SK-N-SH (cell line): ENCODE results near the gene CD74. TPM values are rescaled to one million over a fixed set of nuclear protein-coding genes. Genes with fewer than 3 reads are reported as not detected.

ENCODE experiments used
- CTCF ChIA-PET: fragments of 300-600, 350-600 bp; formaldehyde crosslinking; extraction: SDS; loops from one replicate; lab custom pipeline; 2021; lab: Yijun Ruan, JAX
- POLR2A ChIA-PET: fragments of 350-600 bp; sonication (Branson Sonifier 250); formaldehyde crosslinking; extraction: SDS; loops from one replicate; lab custom pipeline; 2020; ENCODE audit warnings: antibody characterized with exemption, inconsistent platforms; lab: Yijun Ruan, JAX
- DNase-seq: peaks from one replicate; pipeline ENCODE4 v3.0.0; 2012
- H2AFZ ChIP-seq: fragments of 200-600 bp; sonication (generic); 2 replicates; pipeline ENCODE4 v1.8.1; 2016; ENCODE audit warnings: antibody characterized with exemption, mild to moderate bottlenecking, low read depth
- H3F3A ChIP-seq: fragments of 200-600 bp; sonication (generic); replicated peaks from 2 replicates; pipeline ENCODE3; 2016; ENCODE audit warnings: antibody characterized with exemption, mild to moderate bottlenecking; ENCODE audit not compliant: insufficient read depth
- H3K27ac ChIP-seq, 2 experiments: fragments of 200-500 bp in 1 of 2; fragments of 200-600 bp in 1 of 2; sonication (Bioruptor generic) in 1 of 2; sonication (generic), shearing (Covaris generic) in 1 of 2; 2 replicates each; pipeline versions ENCODE4 v1.5.1 to v1.6.1; 2014 to 2016; ENCODE audit warnings: low read depth in 2 of 2, inconsistent platforms in 1 of 2, low read length in 1 of 2, mild to moderate bottlenecking in 1 of 2, mixed read lengths in 1 of 2
- H3K27me3 ChIP-seq: fragments of 200-600 bp; sonication (generic), shearing (Covaris generic); 2 replicates; pipeline ENCODE4 v1.6.1; 2016; ENCODE audit warnings: mixed run types; ENCODE audit not compliant: insufficient read depth
- H3K36me3 ChIP-seq, 2 experiments: fragments of 200-500 bp in 1 of 2; fragments of 200-600 bp in 1 of 2; sonication (Bioruptor generic) in 1 of 2; sonication (generic) in 1 of 2; replicated peaks in 1 of 2; 2 replicates each; pipeline versions ENCODE3 to v1.5.1; 2014 to 2016; ENCODE audit warnings: low read length in 1 of 2, mild to moderate bottlenecking in 1 of 2; ENCODE audit not compliant: insufficient read depth in 2 of 2, control insufficient read depth in 1 of 2
- H3K4me1 ChIP-seq, 2 experiments: fragments of 200-500 bp in 1 of 2; fragments of 200-600 bp in 1 of 2; sonication (Bioruptor generic) in 1 of 2; sonication (generic), shearing (Covaris generic) in 1 of 2; 2 replicates each; pipeline versions ENCODE4 v1.5.1 to v1.6.1; 2014 to 2016; ENCODE audit warnings: low read depth in 1 of 2, low read length in 1 of 2, mixed run types in 1 of 2; ENCODE audit not compliant: insufficient read depth in 2 of 2, control insufficient read depth in 1 of 2
- H3K4me2 ChIP-seq: fragments of 200-600 bp; sonication (generic), shearing (Covaris generic); 2 replicates; pipeline ENCODE4 v1.6.1; 2017; ENCODE audit warnings: mixed run types
- H3K4me3 ChIP-seq, 2 experiments: fragments of 200-500 bp in 1 of 2; fragments of 200-600 bp in 1 of 2; sonication (Bioruptor generic) in 1 of 2; sonication (generic), shearing (Covaris generic) in 1 of 2; 2 replicates each; pipeline versions ENCODE4 v1.5.1 to v1.8.1; 2014 to 2016; ENCODE audit warnings: low read depth in 2 of 2, inconsistent platforms in 1 of 2, low read length in 1 of 2, mild to moderate bottlenecking in 1 of 2, mixed read lengths in 1 of 2, moderate library complexity in 1 of 2
- H3K79me2 ChIP-seq: fragments of 200-600 bp; sonication (generic); 2 replicates; pipeline ENCODE4 v1.8.1; 2017; ENCODE audit warnings: mild to moderate bottlenecking; ENCODE audit not compliant: insufficient read depth
- H3K9ac ChIP-seq: fragments of 200-600 bp; sonication (generic); 2 replicates; pipeline ENCODE4 v1.6.1; 2017; ENCODE audit warnings: mixed run types
- H3K9me2 ChIP-seq: fragments of 200-600 bp; sonication (generic); 2 replicates; pipeline ENCODE4 v1.6.1; 2017; ENCODE audit warnings: mixed run types
- H3K9me3 ChIP-seq: fragments of 200-600 bp; sonication (generic); 2 replicates; pipeline ENCODE4 v1.6.1; 2017; ENCODE audit warnings: mixed run types, mild to moderate bottlenecking, moderate library complexity
- H4K20me1 ChIP-seq: fragments of 200-600 bp; sonication (generic); 2 replicates; pipeline ENCODE4 v1.6.1; 2017; ENCODE audit warnings: mild to moderate bottlenecking, mixed run types; ENCODE audit not compliant: insufficient read depth
- CTCF ChIP-seq: fragments of 200-600 bp; sonication (generic); IDR thresholded peaks from 2 replicates; pipeline ENCODE4 v1.6.1; 2017; ENCODE audit warnings: antibody characterized with exemption, mild to moderate bottlenecking, moderate library complexity
- FOXM1 ChIP-seq: IDR thresholded peaks from 2 replicates; pipeline ENCODE4 v1.4.0; 2012; ENCODE audit warnings: low read depth, mild to moderate bottlenecking
- GABPA ChIP-seq: IDR thresholded peaks from 2 replicates; pipeline ENCODE4 v1.4.0; 2012; ENCODE audit warnings: low read depth, mild to moderate bottlenecking
- GATA2 ChIP-seq: sonication (generic); formaldehyde crosslinking; IDR thresholded peaks from 2 replicates; pipeline ENCODE4 v1.5.0; 2020; ENCODE audit warnings: mild to moderate bottlenecking, missing genetic modification reagents
- MXI1 ChIP-seq: IDR thresholded peaks from 2 replicates; pipeline ENCODE4 v1.6.1; 2012; ENCODE audit warnings: mild to moderate bottlenecking, low read depth, low read length, improper control_type of control experiment
- NRF1 ChIP-seq: IDR thresholded peaks from 2 replicates; pipeline ENCODE4 v1.6.1; 2012; ENCODE audit warnings: low read depth, mild to moderate bottlenecking, low read length
- POLR2AphosphoS5 ChIP-seq: IDR thresholded peaks from 2 replicates; pipeline ENCODE4 v1.6.1; 2012; ENCODE audit warnings: low read depth, low read length
- SIN3A ChIP-seq: IDR thresholded peaks from 2 replicates; pipeline ENCODE4 v1.6.1; 2012; ENCODE audit warnings: low read depth, mild to moderate bottlenecking, low read length, moderate library complexity, borderline replicate concordance
- TAF1 ChIP-seq: IDR thresholded peaks from 2 replicates; pipeline ENCODE4 v1.6.1; 2012; ENCODE audit warnings: low read depth, mild to moderate bottlenecking, low read length, moderate library complexity, borderline replicate concordance
- TEAD4 ChIP-seq: IDR thresholded peaks from 2 replicates; pipeline ENCODE4 v1.4.0; 2012; ENCODE audit warnings: mild to moderate bottlenecking, borderline replicate concordance; ENCODE audit not compliant: insufficient read depth
- USF1 ChIP-seq: IDR thresholded peaks from 2 replicates; pipeline ENCODE4 v1.4.0; 2012; ENCODE audit warnings: low read depth, borderline replicate concordance
- ZBTB33 ChIP-seq: IDR thresholded peaks from 2 replicates; pipeline ENCODE4 v1.4.0; 2012; ENCODE audit warnings: low read depth, borderline replicate concordance
- WGBS: methylation state at CpG from one replicate; pipeline ENCODE4 v1.1.6; 2017; ENCODE audit warnings: low lambda C conversion rate; 5-methylcytosine and 5-hydroxymethylcytosine counted together
- polyA plus RNA-seq, 3 experiments: library from polyadenylated mRNA; depleted of rRNA; stranded (reverse); fragments of >200 nt; gene quantifications; 2 replicates each; pipeline ENCODE4 v1.2.3, GENCODE V29; 2012
- TF ChIP-seq, protein P1 (sequence below): fragments of 150-350 bp; IDR thresholded peaks from 2 replicates; pipeline ENCODE4 v1.6.1; 2017; ENCODE audit warnings: antibody characterized with exemption, low read length, low read depth, borderline replicate concordance

CD74 gene
- polyA plus RNA-seq, 1 of the 3 experiments (the other 2 are of a cell fraction), result 0.26 TPM

DNA sequence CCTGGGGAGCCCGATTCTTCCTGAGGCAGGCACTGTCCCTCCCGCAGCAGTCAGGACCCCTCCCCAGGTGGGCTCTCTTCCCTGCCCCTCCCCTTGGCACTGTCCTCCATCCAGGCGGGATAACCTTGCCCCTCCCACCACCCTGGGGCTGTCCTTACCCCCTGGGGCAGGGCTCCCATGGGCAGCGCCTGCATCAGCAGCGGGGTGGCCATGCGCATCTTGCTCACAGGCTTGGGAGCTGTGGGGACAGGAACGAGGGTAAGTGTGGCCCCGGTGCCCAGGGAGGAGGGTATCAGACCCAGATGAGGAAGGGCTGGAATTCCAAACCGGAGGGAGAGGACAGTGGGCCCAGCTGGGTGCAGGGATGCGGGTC, 6.0 kb downstream of the CD74 start:
- Histone ChIP-seq H3K4me1 (peaks cover 4 to 8% of the 10 kb centered on the region in 2 experiments; a peak in 3 of 4 replicates), H3K9me2 (no peaks in the 10 kb centered on the region), H3K27ac (no peak overlapping the region), H3K9ac (no peak overlapping the region), H3K79me2 (no peaks in the 10 kb centered on the region), H3K9me3 (no peaks in the 10 kb centered on the region), H3K4me3 (no peak overlapping the region), H3K4me2 (no peak overlapping the region), H3K27me3 (no peaks in the 10 kb centered on the region), H3K36me3 (peaks cover 0 to 4% of the 10 kb centered on the region in 2 experiments), H4K20me1 (no peaks in the 10 kb centered on the region), H2AFZ (no peak overlapping the region), H3F3A (peaks cover 10% of the 10 kb centered on the region)
- POLR2A ChIA-PET, result interaction anchor here (0.6 kb wide), 1 partner anchor 52 kb away, joined by 5 read pairs; no protein-coding TSS in a partner anchor
- DNase-seq, result no peak
- TF ChIP-seq USF1, result no peak
- no peak for TF ChIP-seq MXI1
- TF ChIP-seq GATA2, result no peak
- no peak for TF ChIP-seq ZBTB33
- no peak for TF ChIP-seq POLR2AphosphoS5
- TF ChIP-seq TAF1, result no peak
- no peak for TF ChIP-seq FOXM1
- WGBS, result 87% methylated on average over 8 of the region's 10 CpGs
- CTCF ChIA-PET, result interaction anchor here (1.4 to 2.3 kb wide), 2 partner anchors 16 to 29 kb away, joined by 3 to 11 read pairs; no protein-coding TSS in a partner anchor

GRCh38 chr5:150406103-150406722, 6.5 kb downstream of the CD74 start:
- no peaks in the 10 kb centered on the region for H3K9me2 ChIP-seq
- peaks cover 0 to 7% of the 10 kb centered on the region in 2 experiments for H3K36me3 ChIP-seq
- no peaks in the 10 kb centered on the region for H3K27me3 ChIP-seq
- H3K4me3 ChIP-seq, result no peak overlapping the region
- H3K4me1 ChIP-seq, result peaks cover 4 to 8% of the 10 kb centered on the region in 2 experiments; a peak in 3 of 4 replicates
- no peak for DNase-seq
- no peak overlapping the region for H3K4me2 ChIP-seq
- no peaks in the 10 kb centered on the region for H3K79me2 ChIP-seq
- TF ChIP-seq USF1 (no peak), SIN3A (no peak), NRF1 (no peak), TEAD4 (no peak), CTCF (no peak), GABPA (no peak), TAF1 (no peak)
- TF ChIP-seq, protein P1, sequence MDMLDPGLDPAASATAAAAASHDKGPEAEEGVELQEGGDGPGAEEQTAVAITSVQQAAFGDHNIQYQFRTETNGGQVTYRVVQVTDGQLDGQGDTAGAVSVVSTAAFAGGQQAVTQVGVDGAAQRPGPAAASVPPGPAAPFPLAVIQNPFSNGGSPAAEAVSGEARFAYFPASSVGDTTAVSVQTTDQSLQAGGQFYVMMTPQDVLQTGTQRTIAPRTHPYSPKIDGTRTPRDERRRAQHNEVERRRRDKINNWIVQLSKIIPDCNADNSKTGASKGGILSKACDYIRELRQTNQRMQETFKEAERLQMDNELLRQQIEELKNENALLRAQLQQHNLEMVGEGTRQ, result no peak
- H2AFZ ChIP-seq, result no peak overlapping the region
- H3F3A ChIP-seq, result peaks cover 10% of the 10 kb centered on the region
- ChIA-PET POLR2A (interaction anchor here (0.6 kb wide), 1 partner anchor 52 kb away, joined by 5 read pairs; no protein-coding TSS in a partner anchor), CTCF (interaction anchor here (1.4 to 2.3 kb wide), 2 partner anchors 16 to 30 kb away, joined by 3 to 11 read pairs; no protein-coding TSS in a partner anchor)
- no peaks in the 10 kb centered on the region for H4K20me1 ChIP-seq
- no peaks in the 10 kb centered on the region for H3K9me3 ChIP-seq
- no peak overlapping the region for H3K9ac ChIP-seq
- H3K27ac ChIP-seq, result no peak overlapping the region
- WGBS, result 62% methylated on average over 2 of the region's 4 CpGs
